Caco-2 (cell line): Measurements from ENCODE around the gene CSAG2. TPM values are rescaled to one million over a fixed set of nuclear protein-coding genes. Genes with fewer than 3 reads are reported as not detected.
"Not testable (repeated sequence)": the region's sequence is repeated elsewhere in the genome, so short reads cannot be mapped to it uniquely, and the experiment has no call there.

Source experiments
- BruUV-seq: library from RNA; stranded (reverse); fragments of 400-500 nt; replicated peaks from 2 replicates; lab custom pipeline; 2021; lab: Mats Ljungman, UMichigan
- CTCF ChIA-PET: fragments of 300-600 bp; sonication (Branson Sonifier 250); formaldehyde crosslinking; loops from one replicate; lab custom pipeline; 2022; ENCODE audit warnings: antibody characterized with exemption; lab: Charles Lee
- POLR2A ChIA-PET: fragments of 300-600 bp; sonication (Branson Sonifier 250); formaldehyde crosslinking; loops from one replicate; lab custom pipeline; 2022; ENCODE audit warnings: antibody characterized with exemption; lab: Charles Lee
- DNase-seq, 2 experiments: peaks; one replicate each; pipeline versions ENCODE4 v3.0.0 to v3.0.0-alpha.2; 2020 to 2022
- H3K27me3 ChIP-seq: replicated peaks from 2 replicates; pipeline ENCODE4 v1.6.0; 2011; ENCODE audit warnings: low read length; ENCODE audit not compliant: control insufficient read depth, insufficient read depth
- H3K36me3 ChIP-seq: 2 replicates; pipeline ENCODE4 v1.5.1; 2011; ENCODE audit warnings: low read length; ENCODE audit not compliant: control insufficient read depth, insufficient read depth
- H3K4me1 ChIP-seq: fragments of 250-450 bp; sonication (Bioruptor Pico); 2 replicates; pipeline ENCODE4 v1.5.1; 2020; ENCODE audit warnings: mild to moderate bottlenecking
- H3K4me3 ChIP-seq: 2 replicates; pipeline ENCODE4 v1.5.1; 2011; ENCODE audit warnings: low read depth, mild to moderate bottlenecking, control low read depth, low read length
- H3K9me3 ChIP-seq: fragments of 250-450 bp; sonication (Bioruptor Pico); 2 replicates; pipeline ENCODE4 v1.5.1; 2020; ENCODE audit warnings: mild to moderate bottlenecking, moderate library complexity
- H3K27ac Mint-ChIP-seq: one replicate; pipeline ENCODE4 v1.8.0; 2022; ENCODE audit warnings: mixed read lengths; ENCODE audit not compliant: unreplicated experiment
- H3K27me3 Mint-ChIP-seq: one replicate; pipeline ENCODE4 v1.8.0; 2022; ENCODE audit warnings: mixed read lengths; ENCODE audit not compliant: insufficient read depth, unreplicated experiment
- H3K36me3 Mint-ChIP-seq: one replicate; pipeline ENCODE4 v1.8.0; 2022; ENCODE audit warnings: mild to moderate bottlenecking, mixed read lengths; ENCODE audit not compliant: insufficient read depth, unreplicated experiment
- H3K4me1 Mint-ChIP-seq: one replicate; pipeline ENCODE4 v1.8.0; 2022; ENCODE audit warnings: low read depth, mixed read lengths; ENCODE audit not compliant: unreplicated experiment
- H3K4me3 Mint-ChIP-seq: one replicate; pipeline ENCODE4 v1.8.0; 2022; ENCODE audit warnings: mild to moderate bottlenecking, moderate library complexity, mixed read lengths; ENCODE audit not compliant: unreplicated experiment
- H3K9me3 Mint-ChIP-seq: one replicate; pipeline ENCODE4 v1.8.0; 2022; ENCODE audit warnings: mixed read lengths; ENCODE audit not compliant: unreplicated experiment
- intact Hi-C: fragments of 100-400 bp; cut with micrococcal nuclease; formaldehyde crosslinking; loops from one replicate; pipeline ENCODE4 v1.10.0; 2022; ENCODE audit not compliant: unreplicated experiment
- total RNA-seq: library from RNA; stranded (reverse); gene quantifications from 2 replicates; pipeline ENCODE4 v1.2.3, GENCODE V29; 2022

The CSAG2 gene
- total RNA-seq, 1 experiment from 2014 or later, result not detected

- H3K27me3 ChIP-seq, intact Hi-C loops, H3K9me3 ChIP-seq, H3K27ac Mint-ChIP-seq, H3K36me3 ChIP-seq, POLR2A ChIA-PET, H3K4me1 ChIP-seq, H3K4me3 Mint-ChIP-seq, H3K4me1 Mint-ChIP-seq, DNase-seq, CTCF ChIA-PET, H3K9me3 Mint-ChIP-seq, BruUV-seq, H3K36me3 Mint-ChIP-seq, H3K27me3 Mint-ChIP-seq, H3K4me3 ChIP-seq: not testable (repeated sequence)
These were observed 8.7 kb downstream of the CSAG2 start for GRCh38 chrX:152700390-152700789.

- POLR2A ChIA-PET, H3K27me3 Mint-ChIP-seq, H3K9me3 ChIP-seq, intact Hi-C loops, H3K36me3 Mint-ChIP-seq, H3K27me3 ChIP-seq, H3K4me1 ChIP-seq, H3K4me1 Mint-ChIP-seq, H3K27ac Mint-ChIP-seq, H3K4me3 Mint-ChIP-seq, H3K9me3 Mint-ChIP-seq, DNase-seq, BruUV-seq, CTCF ChIA-PET, H3K36me3 ChIP-seq, H3K4me3 ChIP-seq: not testable (repeated sequence)
These were observed 10.8 kb downstream of the CSAG2 start, which contains the start of gene MAGEA3 for GRCh38 chrX:152697952-152698931. TSS of gene MAGEA3 (plus strand) at chrX:152698794. CDS start at chrX:152700833, 2,039 bp downstream.

GRCh38 chrX:152681012-152681411 lies 28.1 kb downstream of the CSAG2 start:
- H3K27me3 Mint-ChIP-seq, H3K27ac Mint-ChIP-seq, H3K4me1 Mint-ChIP-seq, H3K9me3 Mint-ChIP-seq, H3K27me3 ChIP-seq, POLR2A ChIA-PET, H3K9me3 ChIP-seq, H3K36me3 Mint-ChIP-seq, H3K36me3 ChIP-seq, CTCF ChIA-PET, H3K4me1 ChIP-seq, BruUV-seq, DNase-seq, H3K4me3 Mint-ChIP-seq, H3K4me3 ChIP-seq, intact Hi-C loops: not testable (repeated sequence)

- DNase-seq, H3K4me1 ChIP-seq, H3K36me3 Mint-ChIP-seq, POLR2A ChIA-PET, H3K9me3 Mint-ChIP-seq, H3K27me3 Mint-ChIP-seq, H3K27ac Mint-ChIP-seq, intact Hi-C loops, H3K36me3 ChIP-seq, H3K27me3 ChIP-seq, H3K9me3 ChIP-seq, H3K4me3 ChIP-seq, CTCF ChIA-PET, BruUV-seq, H3K4me3 Mint-ChIP-seq, H3K4me1 Mint-ChIP-seq: not testable (repeated sequence)
These were observed 34.4 kb downstream of the CSAG2 start for GRCh38 chrX:152674652-152675051.
